T-helper 1 cell treated with Interleukin-12 subunit alpha and Interleukin-12 subunit beta and Interleukin-4 antibody, amounts not matched to agents 30 ng/mL and 1 ng/mL, for 36 hours (primary cell): ENCODE data around the gene VIPR1. TPM values are rescaled to one million over a fixed set of nuclear protein-coding genes. Genes with fewer than 3 reads are reported as not detected.

Experiments used
- intact Hi-C: fragments of 100-400 bp; cut with micrococcal nuclease; formaldehyde crosslinking; loops from one replicate; pipeline ENCODE4 v1.15.1; 2024
- total RNA-seq: library from RNA; stranded (reverse); gene quantifications from 2 replicates; pipeline ENCODE4 v1.2.3, GENCODE V29; 2022

The VIPR1 gene
- total RNA-seq, 1 donor from 2014 or later = 4.4 TPM

GRCh38 chr3:42509111-42509510 is 6.7 kb downstream of the VIPR1 start:
- intact Hi-C loops = no loop called here

GRCh38 chr3:42510325-42510724 is 7.9 kb downstream of the VIPR1 start:
- intact Hi-C loops = no loop called here

- intact Hi-C loops = no loop called here
Measured at GRCh38 chr3:42511201-42511600, 8.8 kb downstream of the VIPR1 start.

- intact Hi-C loops = no loop called here
Measured at GRCh38 chr3:42511736-42512135, 9.3 kb downstream of the VIPR1 start.

- intact Hi-C loops = no loop called here
Measured at GRCh38 chr3:42513121-42513520, 10.7 kb downstream of the VIPR1 start.

GRCh38 chr3:42513521-42513920 is 11.1 kb downstream of the VIPR1 start:
- intact Hi-C loops = no loop called here

- intact Hi-C loops = no loop called here
Measured at GRCh38 chr3:42514876-42515275, 12.4 kb downstream of the VIPR1 start.

- intact Hi-C loops = no loop called here
Measured at GRCh38 chr3:42515391-42515916, 13.0 kb downstream of the VIPR1 start.

GRCh38 chr3:42515976-42516375 is 13.5 kb downstream of the VIPR1 start:
- intact Hi-C loops = no loop called here

GRCh38 chr3:42516443-42516842 is 14.0 kb downstream of the VIPR1 start:
- intact Hi-C loops = no loop called here

GRCh38 chr3:42517117-42517516 is 14.7 kb downstream of the VIPR1 start:
- intact Hi-C loops = no loop called here

- intact Hi-C loops = loop anchor here (1.0 to 2.0 kb wide), 2 partner anchors 21 to 40 kb away; no protein-coding TSS in a partner anchor
Measured at GRCh38 chr3:42518800-42519567, 16.5 kb downstream of the VIPR1 start.

GRCh38 chr3:42519568-42519962 is 17.1 kb downstream of the VIPR1 start:
- intact Hi-C loops = loop anchor here (1.0 to 2.0 kb wide), 2 partner anchors 21 to 39 kb away; no protein-coding TSS in a partner anchor

- intact Hi-C loops = no loop called here
Measured at GRCh38 chr3:42520336-42520735, 17.9 kb downstream of the VIPR1 start.

GRCh38 chr3:42520906-42521305 is 18.5 kb downstream of the VIPR1 start:
- intact Hi-C loops = no loop called here

GRCh38 chr3:42524751-42525150 is 22.3 kb downstream of the VIPR1 start:
- intact Hi-C loops = no loop called here

GRCh38 chr3:42525212-42525611 is 22.8 kb downstream of the VIPR1 start:
- intact Hi-C loops = no loop called here

GRCh38 chr3:42525736-42526345 is 23.4 kb downstream of the VIPR1 start:
- intact Hi-C loops = loop anchor here (1.0 kb wide), 1 partner anchor 14 kb away; no protein-coding TSS in a partner anchor

- intact Hi-C loops = loop anchor here (1.0 kb wide), 1 partner anchor 14 kb away; no protein-coding TSS in a partner anchor
Measured at GRCh38 chr3:42526616-42527367, 24.3 kb downstream of the VIPR1 start.

- intact Hi-C loops = no loop called here
Measured at GRCh38 chr3:42527368-42527917, 25.0 kb downstream of the VIPR1 start.

- intact Hi-C loops = no loop called here
Measured at GRCh38 chr3:42529468-42529867, 27.0 kb downstream of the VIPR1 start.
